Kidney (tissue), 14 donors: ENCODE measurements around the gene CAPZB. TPM values are rescaled to one million over a fixed set of nuclear protein-coding genes. Genes with fewer than 3 reads are reported as not detected.
A peak's percentile ranks its signal among the peaks of the same experiment; 100 is the strongest.

Experiments used
- DNase-seq, 5 donors: peaks; one replicate each; pipeline ENCODE4 v3.0.0-alpha.2; 2013 to 2020
- FAIRE-seq: peaks from 2 replicates; lab custom pipeline; 2012; peaks lifted over from hg19 to GRCh38; lab: Jason Lieb, UNC
- H3K27ac ChIP-seq, 2 donors: one replicate each; pipeline ENCODE4 v1.7.0; 2013; ENCODE audit warnings: low read depth in 2 of 2, low read length in 2 of 2, inconsistent platforms in 1 of 2
- H3K27me3 ChIP-seq: one replicate; pipeline ENCODE4 v1.7.1; 2013; ENCODE audit warnings: low read length, inconsistent platforms; ENCODE audit not compliant: control insufficient read depth, insufficient read depth
- H3K36me3 ChIP-seq, 3 donors: one replicate each; pipeline versions ENCODE4 v1.7.0 to v1.7.1; 2013; ENCODE audit warnings: low read length in 3 of 3, control low read depth in 1 of 3, inconsistent platforms in 1 of 3; ENCODE audit not compliant: insufficient read depth in 3 of 3, control insufficient read depth in 2 of 3
- H3K4me1 ChIP-seq, 3 donors: one replicate each; pipeline versions ENCODE4 v1.7.0 to v1.7.1; 2013; ENCODE audit warnings: low read length in 3 of 3, inconsistent platforms in 1 of 3, low read depth in 1 of 3; ENCODE audit not compliant: control insufficient read depth in 2 of 3, insufficient read depth in 2 of 3
- H3K4me3 ChIP-seq, 3 donors: one replicate each; pipeline versions ENCODE4 v1.7.0 to v1.8.1; 2013; ENCODE audit warnings: low read length in 3 of 3, control low read depth in 1 of 3, inconsistent platforms in 1 of 3
- H3K9ac ChIP-seq, 3 donors: one replicate each; pipeline versions ENCODE4 v1.7.0 to v1.7.1; 2013; ENCODE audit warnings: low read length in 3 of 3, control low read depth in 1 of 3, inconsistent platforms in 1 of 3
- H3K9me3 ChIP-seq, 3 donors: one replicate each; pipeline versions ENCODE4 v1.7.0 to v1.7.1; 2013; ENCODE audit warnings: low read length in 3 of 3, control low read depth in 1 of 3, inconsistent platforms in 1 of 3; ENCODE audit not compliant: control insufficient read depth in 2 of 3, insufficient read depth in 1 of 3
- CTCF ChIP-seq: IDR thresholded peaks from 3 replicates; pipeline ENCODE4 v1.5.1; 2012; ENCODE audit warnings: mild to moderate bottlenecking, moderate library complexity, borderline replicate concordance; ENCODE audit not compliant: insufficient read depth; ENCODE audit errors: extremely low read depth
- intact Hi-C: fragments of 100-400 bp; cut with DNase I; formaldehyde crosslinking; loops from one replicate; pipeline ENCODE4 v1.11.1; 2022
- polyA plus RNA-seq: library from polyadenylated mRNA; stranded (reverse); fragments of 350-450 nt; fragmentation: Illumina TruSeq; extraction: RNeasy Lipid Tissue Mini Kit (QIAGEN cat#74804); gene quantifications from one replicate; pipeline ENCODE4 v1.2.3, GENCODE V29; 2014; ENCODE audit warnings: low read depth, low replicate concordance; ENCODE audit not compliant: insufficient read depth
- total RNA-seq: library from RNA; stranded (reverse); fragmentation: NEBNext Ultra II Directional; extraction: Animal tissue kit (Norgen Biotek cat#: 25700); gene quantifications from one replicate; pipeline ENCODE4 v1.2.1, GENCODE V29; 2021
- donor health status: control.
- donor health status: control.
- donor health status: control.
- donor health status: control.
- donor health status: control.
- donor health status: DM: yes; HTN: yes; CAD: no.
- donor health status: Normal renal cell carcinoma (clear cell type).

The CAPZB gene
- total and polyA plus RNA-seq, 2 donors from 2014 or later = 253 to 265 TPM

DNA sequence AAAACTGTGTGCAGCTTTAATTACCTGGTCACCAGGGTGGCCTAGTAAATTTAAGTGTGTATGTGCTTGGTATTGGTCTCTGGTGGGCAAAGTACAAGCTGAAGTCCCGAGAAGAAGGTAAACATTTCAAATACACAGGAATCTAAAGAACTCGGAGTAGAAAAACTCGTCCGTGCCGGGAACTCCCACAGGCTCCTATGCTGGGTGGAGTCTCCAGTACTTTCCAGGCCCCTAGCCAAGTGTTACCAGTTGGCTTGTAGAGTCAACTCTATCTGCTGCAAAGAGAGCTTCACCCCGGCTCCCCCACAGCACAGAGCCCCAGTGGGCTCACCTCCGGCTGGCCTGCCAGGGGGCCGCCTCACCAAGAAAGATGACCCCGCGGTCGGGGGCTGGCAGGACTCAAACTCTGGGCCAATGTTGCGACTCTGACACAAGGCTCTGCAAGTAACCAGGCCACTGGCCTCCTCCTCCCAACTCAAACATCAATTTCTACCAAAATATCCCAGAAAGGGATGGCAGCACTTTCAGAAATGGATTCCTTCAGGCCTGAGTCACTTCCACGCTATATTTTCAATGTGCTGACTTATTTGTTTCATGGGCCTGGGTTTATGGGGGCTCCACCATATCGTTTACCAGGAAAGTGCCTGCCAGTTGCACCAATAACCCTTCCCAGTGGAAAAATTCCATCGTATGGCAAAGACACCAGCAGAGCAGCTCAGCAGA lies 99.3 kb downstream of the CAPZB start:
- intact Hi-C loops = no loop called here
- peak in 2 of 5 donors; percentile 62 to 66 for DNase-seq

DNA sequence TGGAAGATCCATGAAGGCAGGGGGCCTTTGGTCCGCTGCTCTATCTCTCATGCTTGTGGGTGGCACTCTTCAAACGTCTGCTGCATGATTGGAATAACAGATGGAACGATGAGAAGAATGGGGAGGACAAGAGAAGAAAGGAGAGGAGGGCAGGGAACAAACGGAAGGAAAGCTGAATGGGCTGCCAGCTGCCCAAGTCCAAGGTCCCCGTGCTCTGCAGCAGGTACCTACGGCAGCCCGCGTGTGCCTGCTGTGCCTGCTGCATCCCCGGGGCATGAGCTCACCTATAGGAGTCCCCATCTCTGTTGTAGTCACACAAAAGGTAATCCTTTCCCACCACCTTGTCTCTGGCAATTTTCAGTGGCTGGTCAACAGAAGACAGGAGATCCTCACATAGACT lies 100.1 kb downstream of the CAPZB start:
- peak in 1 of 5 donors; percentile 14 for DNase-seq
- H3K27ac ChIP-seq = no peak overlapping the region
- no peak for TF ChIP-seq CTCF
- peaks cover 0 to 18% (median 13%) of the 10 kb centered on the region in 3 donors for H3K4me1 ChIP-seq
- no peak overlapping the region for H3K9ac ChIP-seq
- H3K36me3 ChIP-seq = peaks cover 0 to 19% (median 9%) of the 10 kb centered on the region in 3 donors
- intact Hi-C loops = no loop called here
- no peak overlapping the region for H3K4me3 ChIP-seq
- no peak for FAIRE-seq
- no peaks in the 10 kb centered on the region for H3K9me3 ChIP-seq
- no peaks in the 10 kb centered on the region for H3K27me3 ChIP-seq

More for the DNA sequence above, 99.3 kb downstream of the CAPZB start:
- TF ChIP-seq CTCF = no peak
- no peaks in the 10 kb centered on the region for H3K27me3 ChIP-seq
- H3K4me3 ChIP-seq = no peak overlapping the region
- H3K4me1 ChIP-seq = peaks cover 0 to 18% (median 18%) of the 10 kb centered on the region in 3 donors
- FAIRE-seq = no peak
- peaks cover 0 to 15% (median 9%) of the 10 kb centered on the region in 3 donors for H3K36me3 ChIP-seq
- H3K9me3 ChIP-seq = no peaks in the 10 kb centered on the region
- no peak overlapping the region for H3K9ac ChIP-seq
- H3K27ac ChIP-seq = peak overlapping the region; percentile 23 to 55

GRCh38 chr1:19384772-19385187 lies 100.6 kb downstream of the CAPZB start:
- Histone ChIP-seq H3K27me3 (no peaks in the 10 kb centered on the region), H3K9ac (no peak overlapping the region), H3K4me3 (no peak overlapping the region), H3K4me1 (peaks cover 0 to 18% (median 10%) of the 10 kb centered on the region in 3 donors), H3K9me3 (no peaks in the 10 kb centered on the region), H3K27ac (no peak overlapping the region), H3K36me3 (peaks cover 0 to 23% (median 9%) of the 10 kb centered on the region in 3 donors)
- peak in 1 of 5 donors; percentile 6 for DNase-seq
- intact Hi-C loops = no loop called here
- no peak for FAIRE-seq
- no peak for TF ChIP-seq CTCF
